GM19468 (cell line): Measurements from ENCODE around the gene SPATA46.
"Not testable (repeated sequence)": the region's sequence is repeated elsewhere in the genome, so short reads cannot be mapped to it uniquely, and the experiment has no call there.

ENCODE experiments used
- ATAC-seq: cut with Tn5 transposase; IDR thresholded peaks from one replicate; pipeline ENCODE4 v1.9.1; 2021; ENCODE audit warnings: mild to moderate bottlenecking, moderate library complexity, moderate number of reproducible peaks; ENCODE audit not compliant: unreplicated experiment; ENCODE audit errors: extremely low read depth

The SPATA46 gene

GRCh38 chr1:162360237-162360873, 16.3 kb downstream of the SPATA46 start:
- ATAC-seq = no peak

GRCh38 chr1:162359523-162360236, 17.0 kb downstream of the SPATA46 start:
- no peak for ATAC-seq

DNA sequence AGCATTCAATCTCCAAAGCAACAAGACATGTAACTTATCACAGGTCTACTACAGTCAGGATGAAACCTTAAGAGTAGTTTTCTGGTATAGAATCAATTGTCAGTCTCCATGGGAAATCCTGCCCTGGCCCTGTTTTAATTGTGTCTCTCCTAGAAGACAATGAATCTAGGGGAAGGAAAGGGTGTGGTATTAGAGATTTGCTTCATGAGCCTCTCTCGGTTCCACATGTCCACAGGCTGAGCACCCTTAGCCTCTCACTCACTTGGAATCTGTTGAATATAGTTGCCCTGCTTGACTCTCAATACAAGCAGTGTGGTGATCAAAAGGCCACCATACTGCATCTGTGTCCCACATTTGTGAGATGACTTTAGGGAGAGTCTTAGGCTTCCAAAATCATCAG, 17.7 kb downstream of the SPATA46 start:
- no peak for ATAC-seq

DNA sequence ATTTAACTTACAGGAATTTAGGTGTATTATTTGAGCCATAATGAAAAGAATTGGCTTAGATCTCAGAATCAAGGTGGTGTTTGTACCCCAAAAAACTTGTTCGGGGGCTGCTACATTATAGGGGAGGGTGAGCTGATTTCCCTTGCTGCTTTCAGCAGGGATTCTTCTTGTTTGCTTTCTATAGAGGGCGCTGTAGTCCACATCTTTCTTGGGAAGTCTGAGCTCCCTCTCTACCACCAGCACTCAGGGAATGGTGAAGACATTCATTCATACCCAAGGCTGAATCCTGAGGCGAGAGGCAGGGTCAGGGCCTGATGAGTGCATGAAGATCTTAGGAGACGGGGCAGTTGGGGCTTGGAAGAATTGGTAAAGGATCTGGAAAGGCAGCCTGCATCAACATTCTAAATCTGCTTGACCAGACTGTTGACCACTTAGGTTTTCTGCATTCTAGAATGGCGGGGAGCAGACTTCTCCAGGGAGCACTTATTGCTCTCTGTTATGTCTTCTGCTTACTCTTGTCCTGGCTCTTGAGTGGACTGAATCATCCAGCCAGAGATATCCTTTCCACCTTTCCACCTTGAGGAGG, 18.9 kb downstream of the SPATA46 start:
- no peak for ATAC-seq

- no peak for ATAC-seq
These were observed 23.0 kb downstream of the SPATA46 start for GRCh38 chr1:162353702-162354101.

DNA sequence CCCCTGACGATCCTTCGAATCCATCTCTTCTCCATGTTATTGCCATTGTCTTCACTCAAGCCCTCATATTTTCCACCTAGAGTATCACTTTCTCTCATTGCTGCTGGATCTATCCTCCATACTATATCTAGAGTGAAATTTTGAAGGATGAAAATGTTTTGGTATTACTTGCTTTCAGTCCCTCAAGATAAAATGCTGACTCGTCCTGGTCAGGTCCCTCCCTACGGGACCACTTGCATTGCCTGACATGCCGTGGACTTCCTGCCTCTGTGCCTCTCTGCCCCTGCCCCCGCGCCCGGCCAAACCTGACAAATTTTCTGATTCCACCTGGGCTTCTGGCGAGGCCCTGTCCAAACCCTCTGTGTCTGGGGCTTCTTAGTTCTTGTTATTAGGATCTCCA, 23.6 kb downstream of the SPATA46 start:
- ATAC-seq = no peak

DNA sequence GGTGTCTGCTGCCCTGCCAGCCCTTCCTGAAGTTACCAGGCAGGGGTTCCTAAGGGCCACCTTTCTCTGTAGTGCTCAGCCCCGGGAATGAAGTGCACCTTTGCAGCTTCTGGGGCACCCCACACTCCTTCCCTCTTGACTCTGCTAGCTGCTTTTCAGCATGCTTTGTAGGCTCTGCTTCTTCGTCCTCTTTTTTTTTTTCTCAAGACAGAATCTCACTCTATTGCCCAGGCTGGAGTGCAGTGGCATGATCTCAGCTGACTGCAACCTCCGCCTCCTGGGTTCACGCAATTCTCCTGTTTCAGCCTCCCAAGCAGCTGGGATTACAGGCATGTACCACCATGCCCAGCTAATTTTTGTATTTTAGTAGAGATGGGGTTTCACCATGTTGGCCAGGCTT, 24.8 kb downstream of the SPATA46 start:
- not testable (repeated sequence) for ATAC-seq

GRCh38 chr1:162351246-162351842, 25.3 kb downstream of the SPATA46 start:
- ATAC-seq = no peak

- ATAC-seq = no peak
These were observed 26.9 kb downstream of the SPATA46 start for GRCh38 chr1:162349635-162350330.

GRCh38 chr1:162347281-162347680, 29.4 kb downstream of the SPATA46 start:
- no peak for ATAC-seq

- no peak for ATAC-seq
These were observed 33.2 kb downstream of the SPATA46 start for GRCh38 chr1:162343470-162343869.

DNA sequence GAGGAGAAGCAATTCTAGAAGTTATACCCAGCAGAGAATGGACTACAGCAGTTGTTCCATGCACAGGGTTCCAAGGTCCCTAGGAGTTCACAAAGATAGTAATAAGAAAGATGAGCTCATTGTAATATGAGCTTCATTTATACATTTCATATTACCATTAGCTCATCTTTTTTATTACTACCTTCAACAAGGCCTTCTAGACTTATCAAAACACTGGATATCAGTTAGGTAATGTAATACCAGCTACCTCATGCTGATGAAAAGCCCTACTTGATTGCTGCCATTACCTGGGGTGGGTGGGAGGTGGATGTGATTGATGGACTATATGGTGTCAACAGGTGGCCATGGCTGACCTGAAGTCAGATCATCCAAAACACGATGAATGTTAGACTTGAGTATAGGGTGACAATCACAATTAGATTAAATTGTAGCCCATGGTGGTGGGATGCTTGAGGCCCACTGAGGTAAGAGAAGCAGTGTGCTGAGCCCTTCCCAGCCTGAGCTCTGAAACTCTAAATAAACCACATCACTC, 34.1 kb downstream of the SPATA46 start:
- no peak for ATAC-seq

DNA sequence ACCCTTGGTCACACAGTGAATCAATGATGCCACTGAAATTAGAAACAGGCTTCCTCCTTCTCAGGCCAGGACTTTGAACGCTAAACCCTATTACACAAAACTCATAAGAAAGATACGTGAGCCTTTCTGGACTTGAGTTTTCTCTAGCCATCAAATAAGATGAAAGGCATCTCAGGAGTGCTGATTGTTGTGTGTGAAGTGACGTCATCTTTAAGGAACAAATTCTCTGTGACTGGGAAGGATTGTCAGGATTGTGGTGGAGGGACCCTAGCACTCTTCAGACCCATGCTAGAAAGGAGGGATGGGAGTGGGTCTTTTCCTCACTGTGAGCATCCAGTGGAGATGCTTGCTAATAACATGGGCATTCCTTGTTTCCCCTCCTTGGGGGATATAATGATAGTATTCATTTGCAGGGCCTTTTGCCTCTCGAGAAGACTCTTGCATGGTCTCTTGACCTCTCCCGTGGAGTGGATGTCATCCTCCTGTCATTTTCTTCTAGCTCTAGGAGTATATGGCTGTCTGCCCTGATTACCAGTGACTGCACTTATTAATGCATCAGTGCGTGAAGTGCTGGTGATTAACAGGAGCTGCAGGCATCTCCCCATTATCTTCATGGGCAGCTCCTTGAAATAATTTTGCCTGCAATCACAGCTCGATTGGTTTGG, 39.9 kb downstream of the SPATA46 start:
- ATAC-seq = no peak

- no peak for ATAC-seq
These were observed 41.5 kb downstream of the SPATA46 start for GRCh38 chr1:162335126-162335525.

GRCh38 chr1:162333991-162334390, 42.7 kb downstream of the SPATA46 start:
- no peak for ATAC-seq

- no peak for ATAC-seq
These were observed 46.8 kb downstream of the SPATA46 start for GRCh38 chr1:162329826-162330225.

DNA sequence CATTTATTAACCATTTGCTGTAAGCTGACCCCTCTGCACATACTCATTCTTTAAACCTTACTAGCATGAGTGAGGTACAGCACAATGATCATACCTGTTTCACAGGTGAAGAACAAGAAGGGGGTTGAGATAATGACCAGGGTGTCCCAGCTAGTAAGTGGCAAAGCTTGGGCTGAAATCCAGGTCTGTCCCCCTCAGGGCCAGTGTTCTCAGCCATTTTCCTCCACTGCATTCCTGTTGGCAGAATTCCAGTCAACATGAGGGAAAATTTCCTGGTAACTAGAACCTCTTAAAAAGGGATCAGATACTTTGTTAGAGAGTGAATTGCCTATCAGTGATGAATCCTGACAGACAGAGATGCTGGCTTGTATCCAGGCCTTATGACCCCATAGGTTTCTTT, 48.1 kb downstream of the SPATA46 start:
- no peak for ATAC-seq

DNA sequence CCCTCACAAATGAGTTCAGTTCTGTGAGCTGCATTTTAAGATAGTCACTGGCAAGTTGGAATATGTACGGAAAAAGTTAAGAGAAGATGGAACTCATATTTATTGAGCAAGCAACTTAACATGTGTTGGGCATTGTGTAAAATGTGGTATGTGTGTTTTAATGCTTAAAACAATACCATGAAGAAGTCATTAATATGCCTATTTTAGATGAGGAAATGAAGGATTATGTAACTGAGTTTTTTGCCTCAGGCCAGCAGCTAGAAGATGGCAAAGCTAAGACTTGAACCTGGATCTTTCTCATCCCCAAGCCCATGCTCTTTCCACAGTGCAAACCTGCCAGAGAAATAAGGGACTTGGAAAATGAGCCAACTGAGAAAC, 48.9 kb downstream of the SPATA46 start:
- no peak for ATAC-seq

DNA sequence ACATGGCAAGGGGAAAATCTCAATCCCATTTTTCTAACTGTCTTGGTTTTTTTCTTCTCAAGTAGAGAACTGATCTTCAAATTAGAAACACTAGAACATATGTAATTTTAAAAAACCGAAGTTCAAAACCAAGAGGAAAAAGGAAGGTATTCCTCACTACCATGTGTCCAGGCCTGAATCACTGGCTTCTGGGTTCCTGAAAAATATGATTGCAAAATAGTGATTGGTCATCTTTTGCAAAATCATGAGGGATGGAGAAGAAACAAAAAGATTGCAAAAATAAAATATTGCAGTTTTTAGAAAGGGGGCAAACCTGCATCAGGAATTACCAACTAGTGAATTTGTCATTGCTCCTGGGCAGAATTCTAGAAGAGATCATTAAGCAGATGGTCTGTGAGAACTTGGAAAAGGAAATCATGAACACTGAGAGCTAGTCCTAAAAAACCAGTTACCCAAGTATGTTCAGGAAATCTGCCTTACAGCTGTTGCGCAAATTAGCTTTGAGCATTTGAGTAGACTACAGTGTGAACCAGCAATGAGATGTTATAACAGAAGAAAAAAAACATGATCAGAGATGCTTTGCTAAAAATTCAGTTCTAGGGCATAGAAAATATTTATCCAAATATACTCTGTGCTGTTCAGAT, 49.4 kb downstream of the SPATA46 start:
- no peak for ATAC-seq
